ENCODE data around the gene ZIK1.

DNA sequence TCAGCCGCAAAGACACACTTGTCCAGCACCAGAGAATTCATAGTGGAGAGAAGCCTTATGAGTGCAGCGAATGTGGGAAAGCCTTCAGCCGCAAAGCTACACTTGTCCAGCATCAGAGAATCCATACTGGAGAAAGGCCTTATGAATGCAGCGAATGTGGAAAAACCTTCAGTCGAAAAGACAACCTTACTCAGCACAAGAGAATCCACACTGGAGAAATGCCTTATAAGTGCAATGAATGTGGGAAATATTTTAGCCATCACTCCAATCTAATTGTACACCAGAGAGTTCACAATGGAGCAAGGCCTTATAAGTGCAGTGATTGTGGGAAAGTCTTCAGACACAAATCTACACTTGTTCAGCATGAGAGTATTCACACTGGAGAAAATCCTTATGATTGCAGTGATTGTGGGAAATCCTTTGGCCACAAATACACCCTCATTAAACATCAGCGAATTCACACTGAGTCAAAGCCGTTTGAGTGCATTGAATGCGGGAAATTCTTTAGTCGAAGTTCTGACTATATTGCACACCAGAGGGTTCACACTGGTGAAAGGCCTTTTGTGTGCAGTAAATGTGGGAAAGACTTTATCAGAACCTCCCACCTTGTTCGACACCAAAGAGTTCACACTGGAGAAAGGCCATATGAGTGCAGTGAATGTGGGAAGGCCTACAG is 36.9 kb downstream of the ZIK1 start:
- TF ChIP-seq, protein P1, sequence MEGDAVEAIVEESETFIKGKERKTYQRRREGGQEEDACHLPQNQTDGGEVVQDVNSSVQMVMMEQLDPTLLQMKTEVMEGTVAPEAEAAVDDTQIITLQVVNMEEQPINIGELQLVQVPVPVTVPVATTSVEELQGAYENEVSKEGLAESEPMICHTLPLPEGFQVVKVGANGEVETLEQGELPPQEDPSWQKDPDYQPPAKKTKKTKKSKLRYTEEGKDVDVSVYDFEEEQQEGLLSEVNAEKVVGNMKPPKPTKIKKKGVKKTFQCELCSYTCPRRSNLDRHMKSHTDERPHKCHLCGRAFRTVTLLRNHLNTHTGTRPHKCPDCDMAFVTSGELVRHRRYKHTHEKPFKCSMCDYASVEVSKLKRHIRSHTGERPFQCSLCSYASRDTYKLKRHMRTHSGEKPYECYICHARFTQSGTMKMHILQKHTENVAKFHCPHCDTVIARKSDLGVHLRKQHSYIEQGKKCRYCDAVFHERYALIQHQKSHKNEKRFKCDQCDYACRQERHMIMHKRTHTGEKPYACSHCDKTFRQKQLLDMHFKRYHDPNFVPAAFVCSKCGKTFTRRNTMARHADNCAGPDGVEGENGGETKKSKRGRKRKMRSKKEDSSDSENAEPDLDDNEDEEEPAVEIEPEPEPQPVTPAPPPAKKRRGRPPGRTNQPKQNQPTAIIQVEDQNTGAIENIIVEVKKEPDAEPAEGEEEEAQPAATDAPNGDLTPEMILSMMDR (IDR thresholded peaks at IDR 0.05; ENCODE audit: poor library complexity): no peak
- TF ChIP-seq EZH2phosphoT487 (IDR thresholded peaks at IDR 0.05; ENCODE audit: low read depth, severe bottlenecking, unreplicated experiment) (no peak), EZH2 (IDR thresholded peaks at IDR 0.05; ENCODE audit: borderline replicate concordance) (no peak)
